Middle frontal gyrus (tissue), 1 donor: ENCODE data around the gene MYD88.

Experiments
- DNase-seq: peaks from one replicate; pipeline ENCODE4 v3.0.0-alpha.2; 2015; ENCODE audit warnings: low spot score; ENCODE audit errors: extremely low spot score

Gene MYD88

DNA sequence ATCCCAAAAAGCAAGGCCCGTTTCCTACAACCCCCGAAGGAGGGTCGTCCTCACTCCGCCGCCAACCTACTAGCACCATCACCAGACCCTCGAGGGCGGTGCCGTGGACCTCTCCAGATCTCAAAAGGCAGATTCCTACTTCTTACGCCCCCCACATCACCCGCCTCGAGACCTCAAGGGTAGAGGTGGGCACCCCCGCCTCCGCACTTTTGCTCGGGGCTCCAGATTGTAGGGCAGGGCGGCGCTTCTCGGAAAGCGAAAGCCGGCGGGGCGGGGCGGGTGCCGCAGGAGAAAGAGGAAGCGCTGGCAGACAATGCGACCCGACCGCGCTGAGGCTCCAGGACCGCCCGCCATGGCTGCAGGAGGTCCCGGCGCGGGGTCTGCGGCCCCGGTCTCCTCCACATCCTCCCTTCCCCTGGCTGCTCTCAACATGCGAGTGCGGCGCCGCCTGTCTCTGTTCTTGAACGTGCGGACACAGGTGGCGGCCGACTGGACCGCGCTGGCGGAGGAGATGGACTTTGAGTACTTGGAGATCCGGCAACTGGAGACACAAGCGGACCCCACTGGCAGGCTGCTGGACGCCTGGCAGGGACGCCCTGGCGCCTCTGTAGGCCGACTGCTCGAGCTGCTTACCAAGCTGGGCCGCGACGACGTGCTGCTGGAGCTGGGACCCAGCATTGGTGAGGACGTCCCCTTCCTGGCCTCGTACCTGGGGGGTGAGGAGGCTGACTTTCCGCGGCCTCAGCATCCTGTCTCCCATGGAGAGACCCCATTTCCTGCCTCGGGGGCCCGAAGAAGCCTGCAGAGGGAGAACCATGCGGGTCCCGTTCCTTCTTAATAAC lies at the start of gene MYD88:
TSS of gene MYD88 (plus strand) at position 313 of the 842 bp plus-strand sequence. CDS start at position 353, 40 bp downstream.
- DNase-seq, result no peak

DNA sequence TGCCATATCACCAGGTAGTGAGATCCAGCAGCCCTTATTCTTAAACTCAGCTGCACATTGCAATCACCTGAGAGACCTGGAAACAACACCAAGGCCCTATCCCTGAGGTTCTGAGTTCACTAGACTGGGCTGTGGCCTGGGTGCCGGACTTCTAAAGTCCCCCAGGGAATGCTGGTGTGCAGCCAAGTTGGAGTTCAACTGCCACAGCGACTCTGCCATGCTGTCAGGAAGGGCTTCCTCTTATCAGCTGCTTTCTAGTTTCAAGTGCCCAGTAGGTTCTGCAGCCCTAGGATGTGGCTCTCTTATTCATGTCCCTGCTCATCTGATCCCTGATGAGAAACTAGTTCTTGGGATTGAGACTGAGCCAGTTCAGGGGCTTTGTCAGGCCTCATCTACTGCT lies 49.3 kb upstream of the MYD88 start:
- DNase-seq, result no peak

GRCh38 chr3:38090453-38090852 lies 48.0 kb upstream of the MYD88 start:
- no peak for DNase-seq

DNA sequence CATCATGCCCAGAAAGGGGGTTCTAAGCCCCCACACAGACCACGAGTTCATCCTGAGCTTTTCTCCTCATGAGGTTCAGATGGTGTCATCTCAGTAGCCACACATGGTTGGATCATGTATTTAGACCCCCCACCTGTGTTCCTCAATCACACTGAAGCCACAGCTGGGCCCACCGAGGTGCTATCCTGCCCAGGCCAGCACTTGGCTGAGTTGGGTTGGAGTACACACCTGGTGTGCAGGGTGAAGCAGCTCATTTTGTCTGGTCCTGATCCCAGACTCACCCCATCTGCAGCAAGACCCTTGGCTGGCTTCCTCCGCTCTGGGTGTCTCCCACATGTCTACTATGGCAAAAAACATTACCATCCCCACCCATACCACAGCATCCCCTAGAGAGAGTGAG lies 43.5 kb upstream of the MYD88 start:
- no peak for DNase-seq

- DNase-seq, result no peak
These were observed 42.6 kb upstream of the MYD88 start for GRCh38 chr3:38095669-38096483.

DNA sequence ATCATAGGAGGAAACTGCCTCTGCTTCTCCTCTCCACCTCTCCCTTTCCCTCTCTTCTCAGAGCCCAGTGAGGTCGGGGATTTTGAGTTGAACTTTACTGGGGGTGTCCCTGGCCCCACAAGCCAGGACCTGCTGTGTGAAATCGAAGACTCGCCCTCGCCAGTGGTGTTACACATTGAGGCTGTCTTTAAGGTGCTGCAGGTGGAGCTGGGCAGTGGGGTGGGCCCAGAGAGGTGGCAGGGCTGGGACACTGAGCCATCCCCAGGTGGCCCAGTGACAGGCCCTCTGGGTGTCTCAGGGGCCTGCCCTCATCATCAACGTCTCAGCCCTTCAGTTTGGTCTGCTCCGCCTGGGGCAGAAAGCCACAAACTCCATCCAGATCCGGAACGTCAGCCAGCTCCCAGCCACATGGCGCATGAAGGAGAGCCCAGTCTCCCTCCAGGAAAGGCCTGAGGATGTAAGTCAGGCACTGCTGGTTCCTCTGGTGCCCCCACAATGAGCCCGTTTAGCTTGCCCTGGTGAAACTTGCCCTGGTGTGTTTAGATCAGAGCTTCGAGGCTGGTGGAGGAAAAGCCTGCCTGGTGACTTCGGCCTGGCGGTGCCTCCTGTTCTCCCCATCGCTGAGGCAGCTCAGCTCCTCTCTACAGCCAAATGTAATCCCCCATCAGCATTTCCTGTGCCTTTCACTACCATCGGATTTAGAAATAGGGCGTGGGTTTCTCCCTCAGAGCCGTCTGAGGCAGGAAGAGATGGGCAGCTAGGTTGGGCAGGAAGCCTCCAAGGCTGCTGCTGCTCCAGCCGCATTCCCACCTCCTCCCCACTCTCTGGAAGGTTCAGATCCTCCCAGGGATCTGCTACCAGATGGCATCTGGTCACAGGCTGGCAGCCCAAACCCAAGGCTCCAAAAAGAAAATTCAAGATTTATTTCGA lies 40.8 kb upstream of the MYD88 start:
- no peak for DNase-seq

DNA sequence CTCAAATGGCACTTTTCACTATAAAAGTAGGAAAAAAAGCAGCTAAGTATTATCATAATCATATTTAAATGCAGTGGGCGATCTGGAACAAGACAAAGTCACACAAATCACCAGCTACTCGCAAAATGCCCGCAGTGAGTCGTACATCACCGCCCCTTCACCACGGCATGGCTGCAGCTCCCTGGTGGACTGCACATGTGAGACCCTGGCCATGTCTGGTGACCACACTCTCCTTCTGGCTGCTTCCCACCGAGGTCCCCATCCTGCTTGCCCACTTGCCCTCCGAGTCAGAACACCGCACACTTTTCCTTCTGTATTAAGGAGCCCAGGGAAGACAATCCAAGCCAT lies 40.1 kb upstream of the MYD88 start:
- DNase-seq, result no peak

GRCh38 chr3:38099518-38099917 lies 38.9 kb upstream of the MYD88 start:
- no peak for DNase-seq

GRCh38 chr3:38100498-38100897 lies 38.0 kb upstream of the MYD88 start:
- no peak for DNase-seq

DNA sequence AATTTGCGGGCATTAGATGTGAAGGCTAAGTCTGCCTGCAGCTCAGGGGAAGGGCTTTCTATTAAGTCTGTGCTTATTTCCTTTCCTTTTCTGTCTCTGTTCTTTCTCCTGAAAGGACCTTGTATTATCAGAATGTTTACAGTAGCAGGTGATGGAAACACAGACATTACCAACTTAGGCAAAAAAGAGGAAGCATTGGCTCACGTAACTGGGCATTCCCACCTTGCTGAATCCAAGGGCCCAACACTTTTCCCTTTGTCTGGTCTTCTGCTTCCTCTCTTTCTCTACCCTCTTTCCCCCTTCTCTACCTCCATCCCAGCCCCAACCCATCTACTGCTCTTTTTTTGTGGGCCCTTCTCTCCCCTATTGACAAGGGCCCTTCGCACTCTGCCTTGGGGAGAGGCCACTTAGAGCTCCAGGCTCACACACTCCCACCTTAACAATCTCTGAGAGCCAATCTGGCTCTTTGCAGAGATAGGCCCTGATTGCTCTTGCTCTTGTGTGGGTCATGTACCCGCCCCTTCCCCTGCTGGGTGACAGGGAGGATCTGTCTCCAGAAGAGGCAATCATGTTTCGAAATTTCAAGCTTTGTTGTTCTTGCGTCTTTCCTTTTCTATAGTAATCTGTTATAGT lies 36.5 kb upstream of the MYD88 start:
- DNase-seq, result no peak

GRCh38 chr3:38102444-38102814 lies 36.0 kb upstream of the MYD88 start:
- no peak for DNase-seq

DNA sequence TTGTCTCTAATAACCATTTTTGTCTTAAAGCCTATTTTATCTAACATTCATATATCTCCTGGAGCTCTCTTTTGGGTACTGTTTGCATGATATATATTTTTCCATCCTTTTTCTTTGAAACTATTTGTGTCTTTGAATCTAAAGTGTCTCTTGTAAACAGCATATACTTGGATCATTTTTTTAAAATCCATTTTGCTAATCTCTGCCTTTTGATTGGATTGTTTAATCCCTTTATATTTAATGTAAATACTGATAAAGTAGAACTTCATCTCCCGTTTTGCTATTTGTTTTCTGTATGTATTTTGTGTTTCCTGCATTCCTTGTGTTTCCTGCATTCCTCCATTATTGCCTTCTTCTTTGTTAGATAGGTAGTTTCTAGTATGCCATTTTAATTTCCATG lies 32.9 kb upstream of the MYD88 start:
- no peak for DNase-seq

DNA sequence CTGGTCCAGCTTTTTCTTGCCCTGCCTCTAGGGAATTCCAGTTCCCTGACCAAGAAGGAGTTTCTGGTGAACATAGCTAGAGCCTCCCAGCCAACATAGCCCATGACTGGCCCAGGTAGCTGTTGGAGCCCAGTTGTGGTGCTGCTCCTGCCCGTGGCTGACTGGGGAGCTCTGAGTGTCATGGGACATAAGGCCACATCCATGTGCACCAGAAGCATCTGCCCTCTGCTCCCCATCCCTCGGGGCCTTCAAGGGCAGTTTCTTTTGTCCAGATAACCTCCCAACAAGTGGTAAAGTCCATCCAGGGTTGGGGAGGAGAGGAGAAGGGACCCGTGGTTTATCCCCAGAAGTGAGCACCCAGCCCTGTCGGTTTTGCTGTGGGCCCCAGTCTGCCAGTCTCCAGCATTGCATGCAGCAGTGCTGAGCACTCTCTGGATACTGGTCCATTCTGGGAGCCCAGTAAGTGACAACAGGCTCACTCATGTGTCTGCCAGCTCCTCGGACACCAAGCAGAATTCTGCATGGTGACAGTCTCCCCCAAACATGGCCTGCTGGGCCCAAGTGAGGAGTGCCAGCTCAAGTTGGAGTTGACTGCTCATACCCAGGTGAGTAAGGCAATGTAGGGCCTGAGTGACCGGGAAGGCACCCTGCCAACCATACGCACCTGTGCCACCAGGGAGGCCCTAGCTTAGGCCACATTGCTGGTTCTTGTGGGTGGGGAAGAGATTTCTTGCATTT lies 30.4 kb upstream of the MYD88 start:
- DNase-seq, result no peak

GRCh38 chr3:38108649-38109579 lies 29.5 kb upstream of the MYD88 start:
- no peak for DNase-seq

DNA sequence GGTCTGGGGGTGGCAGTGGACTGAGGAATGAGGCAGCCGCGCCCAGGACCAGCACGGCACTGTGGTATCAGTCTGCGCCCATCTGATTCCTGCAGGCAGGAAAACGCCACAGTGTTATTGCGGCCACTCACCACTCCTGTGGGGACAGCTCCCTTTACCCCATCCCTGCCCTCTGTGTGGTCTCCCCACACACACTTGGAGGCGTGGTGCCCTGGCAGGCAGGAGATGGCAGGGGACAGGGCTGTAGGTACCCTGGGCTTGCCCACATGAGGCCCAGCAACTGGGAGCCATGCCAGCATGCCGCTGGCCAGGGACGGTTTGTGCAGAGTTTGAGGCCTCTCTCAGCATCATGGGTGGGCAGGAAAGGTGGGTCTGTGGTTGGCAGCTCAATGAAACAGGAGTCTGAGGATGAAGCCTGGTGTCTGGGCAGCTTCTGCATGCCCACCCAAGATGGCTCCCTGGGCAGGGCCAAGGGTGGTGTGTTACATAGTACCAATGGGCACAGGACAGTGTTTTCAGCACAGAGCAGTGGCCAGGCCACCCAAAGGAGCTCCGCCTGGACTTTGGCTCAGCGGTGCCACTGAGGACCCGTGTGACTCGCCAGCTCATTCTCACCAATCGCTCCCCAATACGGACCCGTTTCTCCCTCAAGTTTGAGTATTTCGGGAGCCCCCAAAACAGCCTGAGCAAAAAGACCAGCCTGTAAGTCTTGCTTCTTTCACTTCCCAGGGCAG lies 28.7 kb upstream of the MYD88 start:
- DNase-seq, result no peak

- no peak for DNase-seq
These were observed 28.0 kb upstream of the MYD88 start for GRCh38 chr3:38110314-38111050.

GRCh38 chr3:38111201-38111600 lies 27.3 kb upstream of the MYD88 start:
- DNase-seq, result no peak
